ENCODE data around the gene NFATC1. TPM values are rescaled to one million over a fixed set of nuclear protein-coding genes. Genes with fewer than 3 reads are reported as not detected.

Gene NFATC1
- total RNA-seq, 1 donor from 2014 or later: 16.1 TPM

- DNase-seq (ENCODE audit: extremely low read depth, low read depth, low spot score): no peak
Observed at GRCh38 chr18:79560042-79560860, 164.5 kb downstream of the NFATC1 start.

GRCh38 chr18:79560861-79561210 is 165.1 kb downstream of the NFATC1 start:
- no peak for DNase-seq (ENCODE audit: extremely low read depth, low read depth, low spot score)

- no peak for DNase-seq (ENCODE audit: extremely low read depth, low read depth, low spot score)
Observed at GRCh38 chr18:79563949-79564348, 168.2 kb downstream of the NFATC1 start.

- no peak for DNase-seq (ENCODE audit: extremely low read depth, low read depth, low spot score)
Observed at GRCh38 chr18:79564441-79564840, 168.7 kb downstream of the NFATC1 start.

GRCh38 chr18:79566771-79567431 is 171.2 kb downstream of the NFATC1 start:
- no peak for DNase-seq (ENCODE audit: extremely low read depth, low read depth, low spot score)

GRCh38 chr18:79567481-79568147 is 171.9 kb downstream of the NFATC1 start:
- DNase-seq (ENCODE audit: extremely low read depth, low read depth, low spot score): peak; percentile 22

GRCh38 chr18:79568543-79569205 is 172.9 kb downstream of the NFATC1 start:
- DNase-seq (ENCODE audit: extremely low read depth, low read depth, low spot score): no peak

GRCh38 chr18:79569720-79570119 is 174.0 kb downstream of the NFATC1 start:
- no peak for DNase-seq (ENCODE audit: extremely low read depth, low read depth, low spot score)

- no peak for DNase-seq (ENCODE audit: extremely low read depth, low read depth, low spot score)
Observed at GRCh38 chr18:79570266-79571201, 174.8 kb downstream of the NFATC1 start.

GRCh38 chr18:79571211-79572092 is 175.7 kb downstream of the NFATC1 start:
- DNase-seq (ENCODE audit: extremely low read depth, low read depth, low spot score): no peak

GRCh38 chr18:79572093-79572780 is 176.5 kb downstream of the NFATC1 start:
- DNase-seq (ENCODE audit: extremely low read depth, low read depth, low spot score): no peak

- DNase-seq (ENCODE audit: extremely low read depth, low read depth, low spot score): no peak
Observed at GRCh38 chr18:79572848-79573451, 177.2 kb downstream of the NFATC1 start.

- DNase-seq (ENCODE audit: extremely low read depth, low read depth, low spot score): no peak
Observed at GRCh38 chr18:79573921-79574491, 178.3 kb downstream of the NFATC1 start.

- DNase-seq (ENCODE audit: extremely low read depth, low read depth, low spot score): no peak
Observed at GRCh38 chr18:79574938-79575525, 179.3 kb downstream of the NFATC1 start.

- DNase-seq (ENCODE audit: extremely low read depth, low read depth, low spot score): no peak
Observed at GRCh38 chr18:79575891-79576685, 180.4 kb downstream of the NFATC1 start.

GRCh38 chr18:79576686-79577351 is 181.1 kb downstream of the NFATC1 start:
- DNase-seq (ENCODE audit: extremely low read depth, low read depth, low spot score): no peak
